Type B pancreatic cell (in vitro differentiated cells): ENCODE results near the gene ARRDC4. TPM values are rescaled to one million over a fixed set of nuclear protein-coding genes. Genes with fewer than 3 reads are reported as not detected.

Experiments
- DNase-seq: peaks from one replicate; pipeline ENCODE4 v3.0.0; 2021; ENCODE audit warnings: mixed read lengths; ENCODE audit not compliant: unreplicated experiment; ENCODE audit errors: extremely low spot score
- H3K27ac Mint-ChIP-seq: 2 replicates; pipeline ENCODE4 v1.8.0; 2021; ENCODE audit warnings: mild to moderate bottlenecking, mixed read lengths
- H3K27me3 Mint-ChIP-seq: 2 replicates; pipeline ENCODE4 v1.8.0; 2021; ENCODE audit warnings: mixed read lengths
- H3K36me3 Mint-ChIP-seq: 2 replicates; pipeline ENCODE4 v1.8.0; 2021; ENCODE audit warnings: mixed read lengths
- H3K4me1 Mint-ChIP-seq: one replicate; pipeline ENCODE4 v1.8.0; 2021; ENCODE audit warnings: mixed read lengths; ENCODE audit not compliant: unreplicated experiment
- H3K4me3 Mint-ChIP-seq: 2 replicates; pipeline ENCODE4 v1.8.0; 2021; ENCODE audit warnings: mild to moderate bottlenecking, mixed read lengths
- H3K9me3 Mint-ChIP-seq: 2 replicates; pipeline ENCODE4 v1.8.0; 2021; ENCODE audit warnings: mixed read lengths
- total RNA-seq: library from RNA; stranded (reverse); gene quantifications from 2 replicates; pipeline ENCODE4 v1.2.1, GENCODE V29; 2021; ENCODE audit warnings: low replicate concordance
- TF ChIP-seq, protein P1 (sequence below): fragments of 200-600 bp; sonication (generic); conservative IDR thresholded peaks from 2 replicates; pipeline ENCODE4 v1.5.0; 2021; ENCODE audit warnings: antibody characterized with exemption, mild to moderate bottlenecking

ARRDC4 gene
- total RNA-seq, 1 donor from 2014 or later = 31.6 TPM

- DNase-seq = no peak
- Mint-ChIP-seq H3K9me3 (peaks cover 6% of the 10 kb centered on the region), H3K27ac (no peak overlapping the region), H3K4me1 (peaks cover 9% of the 10 kb centered on the region), H3K27me3 (peaks cover 13% of the 10 kb centered on the region), H3K4me3 (no peak overlapping the region), H3K36me3 (no peaks in the 10 kb centered on the region)
- TF ChIP-seq, protein P1, sequence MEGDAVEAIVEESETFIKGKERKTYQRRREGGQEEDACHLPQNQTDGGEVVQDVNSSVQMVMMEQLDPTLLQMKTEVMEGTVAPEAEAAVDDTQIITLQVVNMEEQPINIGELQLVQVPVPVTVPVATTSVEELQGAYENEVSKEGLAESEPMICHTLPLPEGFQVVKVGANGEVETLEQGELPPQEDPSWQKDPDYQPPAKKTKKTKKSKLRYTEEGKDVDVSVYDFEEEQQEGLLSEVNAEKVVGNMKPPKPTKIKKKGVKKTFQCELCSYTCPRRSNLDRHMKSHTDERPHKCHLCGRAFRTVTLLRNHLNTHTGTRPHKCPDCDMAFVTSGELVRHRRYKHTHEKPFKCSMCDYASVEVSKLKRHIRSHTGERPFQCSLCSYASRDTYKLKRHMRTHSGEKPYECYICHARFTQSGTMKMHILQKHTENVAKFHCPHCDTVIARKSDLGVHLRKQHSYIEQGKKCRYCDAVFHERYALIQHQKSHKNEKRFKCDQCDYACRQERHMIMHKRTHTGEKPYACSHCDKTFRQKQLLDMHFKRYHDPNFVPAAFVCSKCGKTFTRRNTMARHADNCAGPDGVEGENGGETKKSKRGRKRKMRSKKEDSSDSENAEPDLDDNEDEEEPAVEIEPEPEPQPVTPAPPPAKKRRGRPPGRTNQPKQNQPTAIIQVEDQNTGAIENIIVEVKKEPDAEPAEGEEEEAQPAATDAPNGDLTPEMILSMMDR = no peak
These were observed 5.5 kb upstream of the ARRDC4 start for GRCh38 chr15:97955035-97955434.

DNA sequence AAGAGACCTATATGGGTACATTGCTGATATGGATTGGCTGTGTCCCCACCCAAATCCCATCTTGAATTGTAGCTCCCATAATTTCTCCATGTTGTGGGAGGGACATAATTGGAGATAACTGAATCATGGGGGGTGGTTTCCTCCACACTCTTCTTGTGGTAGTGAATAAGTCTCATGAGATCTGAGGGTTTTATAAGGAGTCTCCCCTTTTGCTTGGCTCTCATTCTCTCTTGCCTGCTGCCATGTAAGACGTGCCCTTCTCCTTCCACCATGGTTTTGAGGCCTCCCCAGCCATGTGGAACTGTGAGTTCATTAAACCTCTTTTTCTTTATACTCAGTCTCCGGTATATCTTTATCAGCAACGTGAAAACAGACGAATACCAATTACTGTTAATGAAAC is 5.0 kb upstream of the ARRDC4 start:
- TF ChIP-seq, protein P1 = no peak
- Mint-ChIP-seq H3K9me3 (peaks cover 6% of the 10 kb centered on the region), H3K36me3 (no peaks in the 10 kb centered on the region), H3K27me3 (peaks cover 16% of the 10 kb centered on the region), H3K4me1 (peaks cover 13% of the 10 kb centered on the region), H3K4me3 (no peak overlapping the region), H3K27ac (no peak overlapping the region)
- no peak for DNase-seq

GRCh38 chr15:97959724-97960363 is 659 bp upstream of the ARRDC4 start:
- DNase-seq = no peak
- peaks cover 13% of the 10 kb centered on the region for H3K27me3 Mint-ChIP-seq
- peak overlapping the region; percentile 95 for H3K27ac Mint-ChIP-seq
- peaks cover 7% of the 10 kb centered on the region for H3K36me3 Mint-ChIP-seq
- peak overlapping the region; percentile 95 for H3K4me3 Mint-ChIP-seq
- TF ChIP-seq, protein P1 = no peak
- H3K9me3 Mint-ChIP-seq = peaks cover 6% of the 10 kb centered on the region
- peaks cover 25% of the 10 kb centered on the region for H3K4me1 Mint-ChIP-seq

DNA sequence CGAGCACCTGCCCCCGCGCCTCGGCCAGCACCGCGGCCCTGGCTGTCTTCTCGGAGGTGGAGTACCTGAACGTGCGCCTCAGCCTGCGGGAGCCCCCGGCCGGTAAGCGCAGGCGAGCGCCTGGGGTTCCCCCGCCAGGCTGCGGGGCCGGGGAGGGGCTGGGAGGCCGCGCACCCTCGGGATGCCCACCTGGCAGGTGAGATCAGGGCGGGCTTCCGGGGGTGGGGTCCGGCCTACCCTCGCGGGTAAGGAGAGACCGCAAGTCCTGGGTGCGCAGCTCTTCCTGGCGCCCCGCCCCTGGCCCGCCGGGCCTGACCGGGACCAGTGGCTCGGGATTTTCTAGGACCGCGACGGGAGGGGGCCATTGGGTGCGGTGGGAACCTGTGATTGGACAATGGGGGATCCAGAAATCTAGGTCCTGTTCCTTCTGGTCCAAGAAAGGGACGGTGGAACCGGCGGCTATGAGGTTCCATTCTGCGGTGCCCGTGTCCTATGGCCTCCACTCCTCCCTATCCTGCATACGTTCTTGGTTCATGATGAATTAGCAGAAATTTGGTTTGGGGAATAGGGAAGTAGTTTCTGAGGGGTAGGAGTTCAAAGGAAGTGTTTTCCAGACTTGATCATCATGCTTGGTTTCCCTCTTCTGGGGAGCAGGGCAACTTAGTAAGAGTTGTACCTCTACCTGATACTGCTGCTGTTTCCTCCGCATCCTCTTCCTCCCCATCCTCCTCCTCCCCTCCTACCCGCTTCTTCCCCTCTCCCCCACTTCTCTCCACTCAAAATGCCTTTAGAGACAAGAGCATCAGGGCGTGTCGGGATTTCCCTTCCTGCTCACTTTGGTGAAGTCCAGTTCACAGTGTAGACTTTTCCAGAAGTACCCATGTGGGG is 808 bp downstream of the ARRDC4 start:
- Mint-ChIP-seq H3K27me3 (peaks cover 7% of the 10 kb centered on the region), H3K4me1 (peaks cover 25% of the 10 kb centered on the region), H3K4me3 (peak overlapping the region; percentile 89), H3K9me3 (no peaks in the 10 kb centered on the region), H3K36me3 (peaks cover 18% of the 10 kb centered on the region), H3K27ac (peak overlapping the region; percentile 61)
- no peak for DNase-seq
- TF ChIP-seq, protein P1 = no peak

DNA sequence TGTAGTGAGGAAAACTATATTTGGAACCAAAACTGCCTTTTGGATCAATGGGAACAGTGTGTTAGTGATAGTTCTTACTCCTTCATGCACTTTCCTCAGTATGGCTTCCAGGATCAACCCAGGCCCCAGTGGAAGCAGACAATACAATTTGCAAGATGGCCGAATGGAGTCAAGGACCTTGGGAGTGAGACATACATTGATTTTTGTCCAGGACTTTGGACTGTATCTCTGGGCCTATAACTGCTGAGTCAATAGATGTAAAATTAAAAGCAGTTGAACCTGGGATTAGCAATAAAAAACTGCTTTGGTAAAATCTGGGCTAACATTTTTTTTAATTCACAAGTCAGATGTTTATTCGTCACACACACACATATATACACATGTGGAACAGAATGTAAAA is 1.8 kb downstream of the ARRDC4 start:
- Mint-ChIP-seq H3K4me1 (peaks cover 25% of the 10 kb centered on the region), H3K27me3 (peaks cover 7% of the 10 kb centered on the region), H3K36me3 (peaks cover 20% of the 10 kb centered on the region), H3K27ac (peak overlapping the region; percentile 44), H3K9me3 (no peaks in the 10 kb centered on the region), H3K4me3 (peak overlapping the region; percentile 89)
- no peak for DNase-seq
- TF ChIP-seq, protein P1 = no peak
